Measurements from ENCODE around the gene CFAP119.

CFAP119 gene

DNA sequence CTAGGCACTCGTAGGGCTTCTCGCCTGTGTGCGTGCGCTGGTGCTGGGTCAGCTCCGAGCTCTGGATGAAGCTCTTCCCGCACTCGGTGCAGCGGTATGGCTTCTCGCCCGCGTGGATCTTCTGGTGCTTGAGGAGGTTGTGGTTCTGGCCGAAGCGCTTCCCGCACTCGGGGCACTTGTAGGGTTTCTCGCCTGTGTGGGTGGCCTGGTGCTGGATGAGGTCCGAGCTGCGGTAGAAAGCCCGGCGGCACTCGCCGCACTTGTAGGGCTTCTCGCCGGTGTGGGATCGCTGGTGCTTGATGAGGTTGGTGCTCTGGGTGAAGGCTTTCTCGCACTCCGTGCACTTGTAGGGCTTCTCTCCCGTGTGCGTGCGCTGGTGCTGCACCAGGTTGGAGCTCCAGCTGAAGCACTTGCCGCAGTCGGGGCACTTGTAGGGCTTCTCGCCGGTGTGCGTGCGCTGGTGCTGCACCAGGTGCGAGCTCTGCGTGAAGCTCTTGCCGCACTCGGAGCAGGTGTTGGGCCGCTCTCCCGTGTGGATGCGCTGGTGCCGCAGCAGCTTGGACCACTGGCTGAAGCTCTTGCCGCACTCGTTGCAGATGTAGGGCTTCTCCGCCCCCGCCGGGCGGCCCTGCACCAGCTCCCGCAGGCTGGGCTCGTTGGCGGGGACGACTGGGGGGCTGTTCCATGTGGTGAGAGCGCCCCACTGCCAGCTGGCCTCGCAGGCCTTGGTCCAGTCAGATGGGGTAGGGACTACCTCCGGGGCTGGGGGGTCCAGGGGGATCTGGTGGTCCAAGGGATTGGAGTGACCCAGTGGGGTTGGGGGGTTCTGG, 21.6 kb upstream of the CFAP119 start:
- no peak for ATAC-seq
- TF ChIP-seq, protein P1, sequence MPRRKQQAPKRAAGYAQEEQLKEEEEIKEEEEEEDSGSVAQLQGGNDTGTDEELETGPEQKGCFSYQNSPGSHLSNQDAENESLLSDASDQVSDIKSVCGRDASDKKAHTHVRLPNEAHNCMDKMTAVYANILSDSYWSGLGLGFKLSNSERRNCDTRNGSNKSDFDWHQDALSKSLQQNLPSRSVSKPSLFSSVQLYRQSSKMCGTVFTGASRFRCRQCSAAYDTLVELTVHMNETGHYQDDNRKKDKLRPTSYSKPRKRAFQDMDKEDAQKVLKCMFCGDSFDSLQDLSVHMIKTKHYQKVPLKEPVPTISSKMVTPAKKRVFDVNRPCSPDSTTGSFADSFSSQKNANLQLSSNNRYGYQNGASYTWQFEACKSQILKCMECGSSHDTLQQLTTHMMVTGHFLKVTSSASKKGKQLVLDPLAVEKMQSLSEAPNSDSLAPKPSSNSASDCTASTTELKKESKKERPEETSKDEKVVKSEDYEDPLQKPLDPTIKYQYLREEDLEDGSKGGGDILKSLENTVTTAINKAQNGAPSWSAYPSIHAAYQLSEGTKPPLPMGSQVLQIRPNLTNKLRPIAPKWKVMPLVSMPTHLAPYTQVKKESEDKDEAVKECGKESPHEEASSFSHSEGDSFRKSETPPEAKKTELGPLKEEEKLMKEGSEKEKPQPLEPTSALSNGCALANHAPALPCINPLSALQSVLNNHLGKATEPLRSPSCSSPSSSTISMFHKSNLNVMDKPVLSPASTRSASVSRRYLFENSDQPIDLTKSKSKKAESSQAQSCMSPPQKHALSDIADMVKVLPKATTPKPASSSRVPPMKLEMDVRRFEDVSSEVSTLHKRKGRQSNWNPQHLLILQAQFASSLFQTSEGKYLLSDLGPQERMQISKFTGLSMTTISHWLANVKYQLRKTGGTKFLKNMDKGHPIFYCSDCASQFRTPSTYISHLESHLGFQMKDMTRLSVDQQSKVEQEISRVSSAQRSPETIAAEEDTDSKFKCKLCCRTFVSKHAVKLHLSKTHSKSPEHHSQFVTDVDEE (CRISPR knock-in tag; IDR thresholded peaks at IDR 0.05): no peak
- TF ChIP-seq, protein P2, sequence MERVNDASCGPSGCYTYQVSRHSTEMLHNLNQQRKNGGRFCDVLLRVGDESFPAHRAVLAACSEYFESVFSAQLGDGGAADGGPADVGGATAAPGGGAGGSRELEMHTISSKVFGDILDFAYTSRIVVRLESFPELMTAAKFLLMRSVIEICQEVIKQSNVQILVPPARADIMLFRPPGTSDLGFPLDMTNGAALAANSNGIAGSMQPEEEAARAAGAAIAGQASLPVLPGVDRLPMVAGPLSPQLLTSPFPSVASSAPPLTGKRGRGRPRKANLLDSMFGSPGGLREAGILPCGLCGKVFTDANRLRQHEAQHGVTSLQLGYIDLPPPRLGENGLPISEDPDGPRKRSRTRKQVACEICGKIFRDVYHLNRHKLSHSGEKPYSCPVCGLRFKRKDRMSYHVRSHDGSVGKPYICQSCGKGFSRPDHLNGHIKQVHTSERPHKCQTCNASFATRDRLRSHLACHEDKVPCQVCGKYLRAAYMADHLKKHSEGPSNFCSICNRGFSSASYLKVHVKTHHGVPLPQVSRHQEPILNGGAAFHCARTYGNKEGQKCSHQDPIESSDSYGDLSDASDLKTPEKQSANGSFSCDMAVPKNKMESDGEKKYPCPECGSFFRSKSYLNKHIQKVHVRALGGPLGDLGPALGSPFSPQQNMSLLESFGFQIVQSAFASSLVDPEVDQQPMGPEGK (CRISPR knock-in tag; IDR thresholded peaks at IDR 0.05; ENCODE audit: borderline replicate concordance): no peak
- no peak for TF ChIP-seq PPARA (CRISPR knock-in tag; IDR thresholded peaks at IDR 0.05; ENCODE audit: borderline replicate concordance)
- no peak for TF ChIP-seq ARNTL (CRISPR knock-in tag; IDR thresholded peaks at IDR 0.05; ENCODE audit: borderline replicate concordance, low read depth)
- TF ChIP-seq TOX (CRISPR knock-in tag; IDR thresholded peaks at IDR 0.05; ENCODE audit: borderline replicate concordance): no peak
- TF ChIP-seq ZFP30 (CRISPR knock-in tag; IDR thresholded peaks at IDR 0.05): no peak
- no peak for TF ChIP-seq ZNF70 (CRISPR knock-in tag; IDR thresholded peaks at IDR 0.05)
- no peak for TF ChIP-seq TCF4 (CRISPR knock-in tag; IDR thresholded peaks at IDR 0.05; ENCODE audit: borderline replicate concordance)
- TF ChIP-seq ESRRG (CRISPR knock-in tag; IDR thresholded peaks at IDR 0.05): no peak
- TF ChIP-seq ZNF8 (CRISPR knock-in tag; IDR thresholded peaks at IDR 0.05): no peak
- TF ChIP-seq RARB (CRISPR knock-in tag; IDR thresholded peaks at IDR 0.05): no peak
- TF ChIP-seq, protein P3, sequence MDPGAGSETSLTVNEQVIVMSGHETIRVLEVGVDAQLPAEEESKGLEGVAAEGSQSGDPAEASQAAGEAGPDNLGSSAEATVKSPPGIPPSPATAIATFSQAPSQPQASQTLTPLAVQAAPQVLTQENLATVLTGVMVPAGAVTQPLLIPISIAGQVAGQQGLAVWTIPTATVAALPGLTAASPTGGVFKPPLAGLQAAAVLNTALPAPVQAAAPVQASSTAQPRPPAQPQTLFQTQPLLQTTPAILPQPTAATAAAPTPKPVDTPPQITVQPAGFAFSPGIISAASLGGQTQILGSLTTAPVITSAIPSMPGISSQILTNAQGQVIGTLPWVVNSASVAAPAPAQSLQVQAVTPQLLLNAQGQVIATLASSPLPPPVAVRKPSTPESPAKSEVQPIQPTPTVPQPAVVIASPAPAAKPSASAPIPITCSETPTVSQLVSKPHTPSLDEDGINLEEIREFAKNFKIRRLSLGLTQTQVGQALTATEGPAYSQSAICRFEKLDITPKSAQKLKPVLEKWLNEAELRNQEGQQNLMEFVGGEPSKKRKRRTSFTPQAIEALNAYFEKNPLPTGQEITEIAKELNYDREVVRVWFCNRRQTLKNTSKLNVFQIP (CRISPR knock-in tag; IDR thresholded peaks at IDR 0.05; ENCODE audit: borderline replicate concordance, low read depth): no peak
- TF ChIP-seq CSRNP3 (CRISPR knock-in tag; IDR thresholded peaks at IDR 0.05): no peak
- no peak for TF ChIP-seq ZC3H10 (CRISPR knock-in tag; IDR thresholded peaks at IDR 0.05)

GRCh38 chr16:30782486-30783279, 20.8 kb upstream of the CFAP119 start:
- TF ChIP-seq GLIS3 (CRISPR knock-in tag; IDR thresholded peaks at IDR 0.05) (no peak), BACH2 (CRISPR knock-in tag; IDR thresholded peaks at IDR 0.05; ENCODE audit: borderline replicate concordance) (no peak), ZFP3 (CRISPR knock-in tag; IDR thresholded peaks at IDR 0.05) (no peak), OSR1 (CRISPR knock-in tag; IDR thresholded peaks at IDR 0.05) (no peak), SNAI2 (CRISPR knock-in tag; IDR thresholded peaks at IDR 0.05) (no peak), ZC3H10 (CRISPR knock-in tag; IDR thresholded peaks at IDR 0.05) (no peak), CSDC2 (CRISPR knock-in tag; IDR thresholded peaks at IDR 0.05) (no peak), ZFP30 (CRISPR knock-in tag; IDR thresholded peaks at IDR 0.05) (no peak), ZNF565 (CRISPR knock-in tag; conservative IDR thresholded peaks at IDR 0.05; ENCODE audit: low read depth) (no peak), ZNF70 (CRISPR knock-in tag; IDR thresholded peaks at IDR 0.05) (no peak), RARB (CRISPR knock-in tag; IDR thresholded peaks at IDR 0.05) (no peak), TCF4 (CRISPR knock-in tag; IDR thresholded peaks at IDR 0.05; ENCODE audit: borderline replicate concordance) (no peak), CSRNP3 (CRISPR knock-in tag; IDR thresholded peaks at IDR 0.05) (no peak)
- TF ChIP-seq, protein P2 (CRISPR knock-in tag; IDR thresholded peaks at IDR 0.05; ENCODE audit: borderline replicate concordance): no peak
- TF ChIP-seq, protein P3 (CRISPR knock-in tag; IDR thresholded peaks at IDR 0.05; ENCODE audit: borderline replicate concordance, low read depth): no peak
- ATAC-seq: no peak

Measured in SK-N-SH treated with all-trans-retinoic acid at 6 μM for 48 hours (cell line).